ACC112 (cell line): ENCODE measurements around the gene ERICH2.

ENCODE experiments used
- H2AFZ ChIP-seq: fragments of 200-600 bp; sonication (generic); one replicate; pipeline ENCODE4 v1.6.0; 2017; ENCODE audit warnings: antibody characterized with exemption, low read length; ENCODE audit not compliant: unreplicated experiment
- H3K27ac ChIP-seq: fragments of 200-600 bp; sonication (generic); 2 replicates; pipeline ENCODE4 v1.5.1; 2014; ENCODE audit warnings: low read depth, mild to moderate bottlenecking, antibody characterized with exemption, low read length, moderate library complexity
- H3K27me3 ChIP-seq: fragments of 200-600 bp; sonication (generic); 2 replicates; pipeline ENCODE4 v1.6.1; 2014; ENCODE audit warnings: mild to moderate bottlenecking, antibody characterized with exemption, low read length, moderate library complexity, mixed read lengths; ENCODE audit not compliant: insufficient read depth
- H3K36me3 ChIP-seq: fragments of 200-600 bp; sonication (generic); 2 replicates; pipeline ENCODE4 v1.6.1; 2016; ENCODE audit warnings: mild to moderate bottlenecking, antibody characterized with exemption, low read length, moderate library complexity, mixed read lengths; ENCODE audit not compliant: insufficient read depth
- H3K4me1 ChIP-seq: fragments of 200-600 bp; sonication (generic); one replicate; pipeline ENCODE4 v1.6.1; 2016; ENCODE audit warnings: low read length, mixed read lengths; ENCODE audit not compliant: insufficient read depth, unreplicated experiment, control insufficient read depth
- H3K4me3 ChIP-seq: fragments of 200-600 bp; sonication (generic); 2 replicates; pipeline ENCODE4 v1.5.1; 2014; ENCODE audit warnings: mild to moderate bottlenecking, low read depth, low read length
- H3K79me2 ChIP-seq: fragments of 200-600 bp; sonication (generic); one replicate; pipeline ENCODE4 v1.6.0; 2016; ENCODE audit warnings: low read length; ENCODE audit not compliant: control insufficient read depth, unreplicated experiment, insufficient read depth

ERICH2 gene

GRCh38 chr2:170762760-170763159, 7.4 kb upstream of the ERICH2 start:
- H3K36me3 ChIP-seq, result no peaks in the 10 kb centered on the region
- H3K4me3 ChIP-seq, result no peak overlapping the region
- no peaks in the 10 kb centered on the region for H3K79me2 ChIP-seq
- H2AFZ ChIP-seq, result no peak overlapping the region
- no peak overlapping the region for H3K27ac ChIP-seq
- no peaks in the 10 kb centered on the region for H3K27me3 ChIP-seq
- no peaks in the 10 kb centered on the region for H3K4me1 ChIP-seq

- no peak overlapping the region for H2AFZ ChIP-seq
- no peaks in the 10 kb centered on the region for H3K27me3 ChIP-seq
- no peaks in the 10 kb centered on the region for H3K4me1 ChIP-seq
- H3K27ac ChIP-seq, result no peak overlapping the region
- no peaks in the 10 kb centered on the region for H3K79me2 ChIP-seq
- no peak overlapping the region for H3K4me3 ChIP-seq
- H3K36me3 ChIP-seq, result no peaks in the 10 kb centered on the region
Observed at GRCh38 chr2:170763232-170763631, 6.9 kb upstream of the ERICH2 start.

GRCh38 chr2:170764880-170765261, 5.3 kb upstream of the ERICH2 start:
- Histone ChIP-seq H3K4me3 (no peak overlapping the region), H3K27ac (no peak overlapping the region), H3K79me2 (no peaks in the 10 kb centered on the region), H3K4me1 (no peaks in the 10 kb centered on the region), H2AFZ (no peak overlapping the region), H3K27me3 (no peaks in the 10 kb centered on the region), H3K36me3 (no peaks in the 10 kb centered on the region)

GRCh38 chr2:170766693-170767092, 3.5 kb upstream of the ERICH2 start:
- Histone ChIP-seq H3K27ac (no peak overlapping the region), H3K4me3 (no peak overlapping the region), H2AFZ (no peak overlapping the region), H3K36me3 (no peaks in the 10 kb centered on the region), H3K4me1 (no peaks in the 10 kb centered on the region), H3K79me2 (no peaks in the 10 kb centered on the region), H3K27me3 (peaks cover 7% of the 10 kb centered on the region)

GRCh38 chr2:170770606-170771420, 635 bp downstream of the ERICH2 start:
- peak overlapping the region; percentile 84 for H3K4me3 ChIP-seq
- H3K4me1 ChIP-seq, result peaks cover 2% of the 10 kb centered on the region
- no peak overlapping the region for H3K27ac ChIP-seq
- peak overlapping the region; percentile 92 for H2AFZ ChIP-seq
- peaks cover 13% of the 10 kb centered on the region for H3K27me3 ChIP-seq
- H3K36me3 ChIP-seq, result no peaks in the 10 kb centered on the region
- no peaks in the 10 kb centered on the region for H3K79me2 ChIP-seq

- Histone ChIP-seq H3K36me3 (no peaks in the 10 kb centered on the region), H3K27ac (no peak overlapping the region), H2AFZ (peak overlapping the region; percentile 19), H3K79me2 (no peaks in the 10 kb centered on the region), H3K27me3 (peaks cover 13% of the 10 kb centered on the region), H3K4me1 (peaks cover 2% of the 10 kb centered on the region), H3K4me3 (peak overlapping the region; percentile 73)
Observed at GRCh38 chr2:170771421-170771937, 1.3 kb downstream of the ERICH2 start.

- Histone ChIP-seq H3K27me3 (peaks cover 13% of the 10 kb centered on the region), H3K79me2 (no peaks in the 10 kb centered on the region), H3K4me3 (no peak overlapping the region; the same call in 1 of the 2 replicates), H2AFZ (no peak overlapping the region), H3K4me1 (peaks cover 2% of the 10 kb centered on the region), H3K27ac (no peak overlapping the region), H3K36me3 (no peaks in the 10 kb centered on the region)
Observed at GRCh38 chr2:170772295-170772694, 2.1 kb downstream of the ERICH2 start.

GRCh38 chr2:170774074-170774473, 3.9 kb downstream of the ERICH2 start:
- Histone ChIP-seq H2AFZ (no peak overlapping the region), H3K4me3 (no peak overlapping the region), H3K4me1 (peaks cover 2% of the 10 kb centered on the region), H3K36me3 (no peaks in the 10 kb centered on the region), H3K27me3 (peaks cover 13% of the 10 kb centered on the region), H3K79me2 (no peaks in the 10 kb centered on the region), H3K27ac (no peak overlapping the region)

GRCh38 chr2:170778900-170779299, 8.7 kb downstream of the ERICH2 start:
- H3K4me3 ChIP-seq, result no peak overlapping the region
- no peak overlapping the region for H2AFZ ChIP-seq
- no peak overlapping the region for H3K27ac ChIP-seq
- H3K36me3 ChIP-seq, result no peaks in the 10 kb centered on the region
- H3K27me3 ChIP-seq, result peaks cover 10% of the 10 kb centered on the region; the same call in 1 of the 2 replicates
- H3K79me2 ChIP-seq, result no peaks in the 10 kb centered on the region
- no peaks in the 10 kb centered on the region for H3K4me1 ChIP-seq

GRCh38 chr2:170779304-170779703, 9.1 kb downstream of the ERICH2 start:
- peaks cover 10% of the 10 kb centered on the region; the same call in 1 of the 2 replicates for H3K27me3 ChIP-seq
- H3K4me1 ChIP-seq, result no peaks in the 10 kb centered on the region
- H2AFZ ChIP-seq, result no peak overlapping the region
- H3K36me3 ChIP-seq, result no peaks in the 10 kb centered on the region
- no peak overlapping the region for H3K27ac ChIP-seq
- no peaks in the 10 kb centered on the region for H3K79me2 ChIP-seq
- no peak overlapping the region for H3K4me3 ChIP-seq

GRCh38 chr2:170782673-170783072, 12.5 kb downstream of the ERICH2 start:
- peaks cover 10% of the 10 kb centered on the region for H3K27me3 ChIP-seq
- no peaks in the 10 kb centered on the region for H3K36me3 ChIP-seq
- no peak overlapping the region for H2AFZ ChIP-seq
- no peaks in the 10 kb centered on the region for H3K4me1 ChIP-seq
- no peak overlapping the region for H3K4me3 ChIP-seq
- no peak overlapping the region for H3K27ac ChIP-seq
- H3K79me2 ChIP-seq, result no peaks in the 10 kb centered on the region
